ENCODE data around the gene STH. TPM values are rescaled to one million over a fixed set of nuclear protein-coding genes. Genes with fewer than 3 reads are reported as not detected.

STH gene
- polyA plus RNA-seq, 2 of the 4 experiments (the other 2 are of a cell fraction) = not detected

GRCh38 chr17:45973946-45974859 is 24.8 kb upstream of the STH start:
- CTCF ChIA-PET = interaction anchor here (0.7 to 4.9 kb wide), 6 partner anchors 13 to 142 kb away, joined by 3 to 27 read pairs (median 6); no protein-coding TSS in a partner anchor
- no peak for FAIRE-seq
- 66% methylated on average over 17 of the region's 17 CpGs for WGBS (ENCODE audit: missing lambda C conversion rate)

GRCh38 chr17:45974916-45975630 is 24.0 kb upstream of the STH start:
- Histone ChIP-seq H3K4me3 (no peak overlapping the region), H3K9me3 (peaks cover 10% of the 10 kb centered on the region; the same call in 2 of the 3 replicates), H3K4me2 (no peak overlapping the region), H3K4me1 (no peaks in the 10 kb centered on the region), H3K27ac (no peak overlapping the region)
- ATAC-seq (no peak), DNase-seq (ENCODE audit: low read depth in 1 of 2, low spot score in 1 of 2) (no peak), FAIRE-seq (no peak)
- CTCF ChIA-PET = interaction anchor here (0.9 to 4.9 kb wide), 7 partner anchors 9 to 143 kb away, joined by 3 to 27 read pairs (median 6); no protein-coding TSS in a partner anchor
- TF ChIP-seq CBX2 (IDR thresholded peaks at IDR 0.05; ENCODE audit: borderline replicate concordance, low read depth) = no peak
- POLR2A ChIA-PET = no interaction called here
- WGBS (ENCODE audit: missing lambda C conversion rate) = 59% methylated on average over 10 of the region's 10 CpGs

More at GRCh38 chr17:45973946-45974859, 24.8 kb upstream of the STH start:
- Histone ChIP-seq H3K9me3 (peaks cover 10% of the 10 kb centered on the region; the same call in 2 of the 3 replicates), H3K4me1 (no peaks in the 10 kb centered on the region), H3K4me2 (no peak overlapping the region), H3K27ac (no peak overlapping the region), H3K4me3 (no peak overlapping the region)
- POLR2A ChIA-PET = no interaction called here
- ATAC-seq (peak in 1 of 2 experiments; percentile 29; a peak in 1 of 6 replicates), DNase-seq (ENCODE audit: low read depth in 1 of 2, low spot score in 1 of 2) (no peak)
- TF ChIP-seq SREBF2 (IDR thresholded peaks at IDR 0.05) = no peak

- no peak for FAIRE-seq
- ChIA-PET POLR2A (no interaction called here), CTCF (interaction anchor here (0.5 to 4.9 kb wide), 8 partner anchors 9 to 191 kb away, joined by 3 to 27 read pairs (median 4); no protein-coding TSS in a partner anchor)
- ATAC-seq = no peak
- DNase-seq (ENCODE audit: low read depth in 1 of 2, low spot score in 1 of 2) = no peak
- no peak overlapping the region for H3K27ac ChIP-seq
- H3K4me3 ChIP-seq = no peak overlapping the region
- H3K4me2 ChIP-seq = no peak overlapping the region
- no peak for TF ChIP-seq KDM1A (IDR thresholded peaks at IDR 0.05; ENCODE audit: low read depth)
- no peak for TF ChIP-seq RNF2 (IDR thresholded peaks at IDR 0.05; ENCODE audit: borderline replicate concordance, low read depth)
- no peak for TF ChIP-seq RFX5 (IDR thresholded peaks at IDR 0.05)
- no peak for TF ChIP-seq NPAS2 (CRISPR knock-in tag; IDR thresholded peaks at IDR 0.05; ENCODE audit: borderline replicate concordance)
- TF ChIP-seq RAD21 (conservative IDR thresholded peaks at IDR 0.05 in 1 of 2, IDR thresholded peaks at IDR 0.05 in 1 of 2) = no peak
- no peak for TF ChIP-seq E2F6 (IDR thresholded peaks at IDR 0.05; ENCODE audit: borderline replicate concordance, low read depth)
- no peak for TF ChIP-seq RCOR1 (IDR thresholded peaks at IDR 0.05; ENCODE audit: low read depth, low read length)
- TF ChIP-seq EP300 (IDR thresholded peaks at IDR 0.05) = no peak
- no peak for TF ChIP-seq MYC (IDR thresholded peaks at IDR 0.05; ENCODE audit: borderline replicate concordance, low read length)
- no peak for TF ChIP-seq HMGXB4 (CRISPR knock-in tag; IDR thresholded peaks at IDR 0.05; ENCODE audit: borderline replicate concordance)
- no peak for TF ChIP-seq FOSL2 (IDR thresholded peaks at IDR 0.05)
- no peak for TF ChIP-seq FOSL2 (CRISPR knock-in tag; IDR thresholded peaks at IDR 0.05)
- WGBS (ENCODE audit: missing lambda C conversion rate) = 53% methylated on average over 8 of the region's 8 CpGs
- H3K9me3 ChIP-seq = peaks cover 10% of the 10 kb centered on the region; the same call in 2 of the 3 replicates
- H3K4me1 ChIP-seq = no peaks in the 10 kb centered on the region
These were observed 23.3 kb upstream of the STH start for GRCh38 chr17:45975640-45976295.

Measured in A549 (cell line).